ENCODE measurements around the gene FKBP7. TPM values are rescaled to one million over a fixed set of nuclear protein-coding genes. Genes with fewer than 3 reads are reported as not detected.

The FKBP7 gene
- total and polyA plus RNA-seq, 2 of the 13 experiments (the other 11 are each of a cell fraction or from before 2014, with no cell fraction given), result 12.4 to 14.8 TPM

- TF ChIP-seq ZNF770 (CRISPR knock-in tag; IDR thresholded peaks at IDR 0.05), result 0 out of 2 replicates have a peak, but pooled peaks have one; percentile 67
- peak; percentile 72; the same call in 1 of the 2 replicates for TF ChIP-seq ZNF574 (CRISPR knock-in tag; IDR thresholded peaks at IDR 0.05)
- peak; percentile 63; the same call in 1 of the 2 replicates for TF ChIP-seq KLF6 (CRISPR knock-in tag; IDR thresholded peaks at IDR 0.05)
- TF ChIP-seq POGZ (CRISPR knock-in tag; IDR thresholded peaks at IDR 0.05), result peak; percentile 85
- no peak for TF ChIP-seq ZNF563 (CRISPR knock-in tag; IDR thresholded peaks at IDR 0.05)
- TF ChIP-seq NR3C1 (CRISPR knock-in tag; IDR thresholded peaks at IDR 0.05), result no peak
- peak; percentile 69 for TF ChIP-seq ZNF407 (CRISPR knock-in tag; IDR thresholded peaks at IDR 0.05; ENCODE audit: not compliant biosample characterization)
- TF ChIP-seq KAT2B (IDR thresholded peaks at IDR 0.05; ENCODE audit: borderline replicate concordance, low read depth, low read length), result no peak
- no peak for TF ChIP-seq AFF4 (CRISPR knock-in tag; IDR thresholded peaks at IDR 0.05)
- TF ChIP-seq ZFX (CRISPR knock-in tag; IDR thresholded peaks at IDR 0.05; ENCODE audit: low read depth), result peak; percentile 92
Observed at GRCh38 chr2:178478439-178479274, at the start of gene FKBP7 (continued).
